Epithelial cell of esophagus (primary cell): Measurements from ENCODE around the gene CFAP58.

Source experiments
- DNase-seq: peaks from one replicate; pipeline ENCODE4 v3.0.0; 2010; ENCODE audit warnings: low read depth
- H3K4me3 ChIP-seq: 2 replicates; pipeline ENCODE4 v1.5.1; 2011; ENCODE audit warnings: mild to moderate bottlenecking, low read length, control low read depth
- CTCF ChIP-seq: IDR thresholded peaks from 2 replicates; pipeline ENCODE4 v1.5.1; 2011; ENCODE audit warnings: low read depth, mild to moderate bottlenecking, low read length, control low read depth, inconsistent platforms; ENCODE audit not compliant: insufficient read depth; ENCODE audit errors: missing control alignments

CFAP58 gene

GRCh38 chr10:104415526-104416165 lies 62.0 kb downstream of the CFAP58 start:
- TF ChIP-seq CTCF, result no peak
- no peak overlapping the region for H3K4me3 ChIP-seq
- DNase-seq, result peak; percentile 87

DNA sequence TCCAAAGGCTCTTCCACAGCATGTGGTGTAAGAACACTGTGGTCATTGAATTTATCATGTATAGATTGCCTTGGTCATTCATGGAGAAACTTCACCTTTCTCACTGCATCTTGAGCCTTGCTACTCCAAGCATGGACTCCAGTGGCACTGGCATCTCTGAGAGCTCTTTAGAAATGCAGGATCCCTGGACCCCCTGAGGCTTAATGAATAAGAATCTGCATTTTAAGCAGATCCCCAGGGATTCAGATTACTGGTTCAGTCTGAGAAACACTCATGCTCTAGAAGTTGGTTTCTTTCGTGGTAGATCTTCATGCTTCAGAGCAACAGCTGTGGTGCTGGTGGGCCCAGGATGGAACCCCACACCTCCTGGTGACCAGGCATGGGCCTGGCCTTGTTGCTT lies 63.2 kb downstream of the CFAP58 start:
- no peak overlapping the region for H3K4me3 ChIP-seq
- no peak for TF ChIP-seq CTCF
- DNase-seq, result no peak

DNA sequence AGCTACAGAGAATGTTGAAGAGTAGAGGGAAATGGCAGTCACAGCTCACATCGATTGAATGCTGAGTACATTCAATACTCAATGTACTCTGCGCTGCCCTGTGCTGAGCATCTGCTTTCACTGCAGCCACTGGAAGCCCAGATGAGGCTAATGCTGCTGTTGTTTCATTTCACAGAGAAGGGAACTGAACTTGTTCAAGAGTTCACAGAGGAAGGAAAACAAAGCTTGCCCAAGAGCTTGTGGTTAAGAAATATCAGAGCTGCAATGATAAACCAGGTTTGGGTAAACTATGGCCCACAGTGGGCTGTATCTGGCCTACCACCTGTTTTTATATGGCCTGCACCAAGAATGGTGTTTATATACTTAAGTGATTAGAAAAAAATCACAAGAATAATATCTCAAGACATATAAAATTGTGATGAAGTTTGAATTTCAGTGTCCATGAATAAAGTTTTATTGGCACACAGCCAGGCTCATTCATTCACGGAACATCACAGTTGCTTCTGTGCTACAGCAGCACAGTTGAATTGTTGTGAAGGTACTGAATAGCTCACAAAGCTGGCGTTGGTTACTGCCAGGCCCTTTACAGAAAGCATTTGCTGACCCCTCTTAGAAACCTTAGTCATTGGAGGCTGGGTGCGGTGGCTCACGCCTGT lies 64.1 kb downstream of the CFAP58 start:
- TF ChIP-seq CTCF, result no peak
- H3K4me3 ChIP-seq, result no peak overlapping the region
- DNase-seq, result no peak

GRCh38 chr10:104424719-104425118 lies 71.1 kb downstream of the CFAP58 start:
- H3K4me3 ChIP-seq, result no peak overlapping the region
- peak; percentile 95 for DNase-seq
- TF ChIP-seq CTCF, result no peak

GRCh38 chr10:104427989-104428388 lies 74.4 kb downstream of the CFAP58 start:
- no peak for DNase-seq
- H3K4me3 ChIP-seq, result no peak overlapping the region
- no peak for TF ChIP-seq CTCF

DNA sequence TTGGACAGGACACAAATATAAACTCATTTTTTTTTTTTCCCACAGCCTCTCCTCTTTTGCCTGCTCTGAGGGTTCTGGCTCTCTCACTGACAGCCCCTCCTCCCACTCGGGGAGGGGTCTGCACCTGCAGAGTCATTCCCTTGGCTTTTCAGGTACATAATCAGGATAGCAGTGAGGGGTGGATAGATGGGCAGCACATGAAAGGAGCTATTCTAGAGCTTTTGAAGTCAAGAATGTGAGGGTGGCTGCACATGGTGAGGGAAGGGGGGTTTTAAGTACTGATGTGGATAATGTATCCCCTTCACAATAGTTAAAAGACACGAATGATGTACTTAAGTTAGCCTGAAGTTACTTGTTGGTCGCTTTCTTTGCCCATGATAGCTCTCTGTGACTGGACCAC lies 76.2 kb downstream of the CFAP58 start:
- no peak for TF ChIP-seq CTCF
- no peak overlapping the region for H3K4me3 ChIP-seq
- DNase-seq, result no peak

DNA sequence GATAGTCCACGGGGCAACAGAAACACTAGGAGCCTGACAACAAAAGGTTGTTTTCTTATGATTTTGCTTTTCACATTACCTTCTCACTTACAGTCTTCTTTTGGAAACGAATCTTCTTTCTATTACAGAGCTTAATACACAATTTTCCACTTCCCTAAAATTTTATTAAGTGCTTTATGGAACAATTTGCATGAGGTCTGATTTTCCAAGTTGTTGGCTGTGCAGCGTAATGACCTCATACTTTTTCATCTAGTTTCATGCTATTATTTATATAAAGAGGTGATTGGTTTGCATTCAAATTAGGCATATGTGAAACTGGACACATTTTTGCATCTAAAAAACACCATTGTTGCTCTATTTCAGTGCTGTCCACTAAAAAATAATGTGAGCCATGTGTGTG lies 76.7 kb downstream of the CFAP58 start:
- H3K4me3 ChIP-seq, result no peak overlapping the region
- TF ChIP-seq CTCF, result no peak
- no peak for DNase-seq
